Stimulated activated naive CD8-positive, alpha-beta T cell treated with anti-CD3 and anti-CD28 coated beads, Interleukin-15, Interleukin-2, amounts not matched to agents 100 U/mL and 50 U/mL, for 24 hours (primary cell): ENCODE measurements around the gene NMNAT2.

Experiments
- ATAC-seq: fragments of 150-1000 bp; cut with Tn5 transposase; one replicate; pipeline ENCODE4 v1.10.0; 2021
- DNase-seq: peaks from one replicate; pipeline ENCODE4 v3.0.0; 2021

NMNAT2 gene

DNA sequence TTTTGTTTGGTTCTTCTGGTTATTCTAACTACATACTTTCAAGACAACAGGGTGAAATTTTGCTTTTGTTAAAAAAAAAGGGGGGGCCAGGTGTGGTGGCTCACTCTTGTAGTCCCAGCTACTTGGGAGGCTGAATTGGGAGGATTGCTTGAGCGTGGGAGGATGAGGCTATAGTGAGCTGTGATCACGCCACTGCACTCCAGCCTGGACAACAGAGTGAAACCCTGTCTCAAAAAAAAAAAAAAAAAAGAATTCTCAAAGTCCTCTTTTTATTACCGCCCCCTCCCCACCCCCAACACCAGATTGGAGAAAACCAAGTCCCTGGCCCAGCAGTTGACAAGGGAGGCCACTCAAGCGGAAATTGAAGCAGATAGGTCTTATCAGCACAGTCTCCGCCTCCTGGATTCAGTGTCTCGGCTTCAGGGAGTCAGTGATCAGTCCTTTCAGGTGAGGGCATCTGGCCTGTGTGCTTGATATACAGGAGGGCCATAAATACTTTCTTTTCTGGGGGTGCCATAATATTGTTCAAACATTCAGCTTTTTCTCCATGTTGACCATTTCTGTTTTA, 181.9 kb downstream of the NMNAT2 start:
- ATAC-seq (no peak), DNase-seq (no peak)

DNA sequence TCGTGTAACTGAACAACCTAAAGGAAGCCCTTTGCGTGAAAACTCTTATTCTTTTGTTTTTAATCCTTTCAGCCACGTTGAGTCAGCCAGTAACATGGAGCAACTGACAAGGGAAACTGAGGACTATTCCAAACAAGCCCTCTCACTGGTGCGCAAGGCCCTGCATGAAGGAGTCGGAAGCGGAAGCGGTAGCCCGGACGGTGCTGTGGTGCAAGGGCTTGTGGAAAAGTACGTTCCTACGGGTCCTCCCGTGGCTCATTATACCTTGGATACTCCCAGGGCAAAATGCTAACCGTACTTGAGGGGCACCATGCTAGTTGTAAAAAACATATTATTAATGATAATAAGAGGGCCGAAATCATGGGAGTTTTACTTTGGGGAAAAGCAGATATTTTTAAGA, 182.7 kb downstream of the NMNAT2 start:
- ATAC-seq: no peak
- no peak for DNase-seq

DNA sequence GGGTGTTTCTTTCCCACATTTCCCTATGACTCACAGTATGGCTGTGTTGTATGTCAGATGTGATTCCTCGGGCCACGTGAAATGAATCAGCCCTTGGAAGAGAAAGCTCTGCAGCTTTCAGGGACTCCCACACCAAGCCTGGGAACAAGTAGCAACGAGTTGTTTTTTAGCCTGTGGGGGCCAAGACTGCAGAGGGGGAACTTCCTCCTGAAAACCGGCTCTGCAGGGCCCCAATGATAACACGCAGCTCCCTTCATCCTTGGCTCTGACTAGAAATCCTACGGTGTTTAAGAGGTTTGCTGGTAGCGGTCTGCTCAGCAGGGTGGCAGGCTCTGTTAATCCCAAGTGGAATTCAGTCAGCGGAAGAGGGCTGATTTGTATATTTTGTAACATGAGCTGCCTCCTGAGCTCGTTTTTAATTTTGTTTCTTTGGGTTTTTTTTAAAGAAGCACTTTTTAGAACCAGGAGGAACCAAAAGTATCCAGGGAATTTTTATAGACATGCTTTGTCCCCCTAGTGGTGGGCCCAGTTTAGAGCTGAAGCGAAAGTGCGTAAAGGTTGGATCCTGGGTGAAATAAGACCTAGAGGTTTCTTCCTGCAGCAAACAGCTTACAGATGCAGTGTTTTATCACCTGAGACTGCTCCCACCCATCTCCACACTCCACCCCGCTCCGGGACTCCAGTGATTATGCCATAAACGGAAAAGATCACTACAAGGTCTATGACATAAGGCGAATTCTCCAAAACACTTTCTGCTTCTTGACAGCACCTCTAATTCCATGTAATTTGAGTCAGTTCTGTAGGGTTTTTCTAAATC, 183.3 kb downstream of the NMNAT2 start:
- DNase-seq (no peak), ATAC-seq (no peak)

DNA sequence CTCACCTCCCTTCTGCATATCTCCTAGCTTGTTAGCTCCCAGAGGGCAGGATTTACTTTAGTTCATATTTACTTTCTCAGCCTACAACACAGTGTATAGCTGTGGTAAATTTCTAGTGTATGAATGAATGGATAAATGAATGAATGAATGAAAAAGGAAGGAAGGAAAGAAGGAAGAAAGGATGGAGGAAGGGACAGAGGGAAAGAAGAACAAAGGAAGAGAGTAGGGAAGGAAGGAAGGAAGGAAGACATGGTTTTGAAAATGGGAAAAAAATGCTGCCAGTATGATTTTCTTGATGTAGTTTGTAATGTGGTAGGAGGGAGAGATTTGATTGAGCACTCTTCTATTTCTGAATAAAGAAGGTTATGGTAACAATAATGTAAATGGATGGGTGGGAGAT, 185.1 kb downstream of the NMNAT2 start:
- ATAC-seq: no peak

DNA sequence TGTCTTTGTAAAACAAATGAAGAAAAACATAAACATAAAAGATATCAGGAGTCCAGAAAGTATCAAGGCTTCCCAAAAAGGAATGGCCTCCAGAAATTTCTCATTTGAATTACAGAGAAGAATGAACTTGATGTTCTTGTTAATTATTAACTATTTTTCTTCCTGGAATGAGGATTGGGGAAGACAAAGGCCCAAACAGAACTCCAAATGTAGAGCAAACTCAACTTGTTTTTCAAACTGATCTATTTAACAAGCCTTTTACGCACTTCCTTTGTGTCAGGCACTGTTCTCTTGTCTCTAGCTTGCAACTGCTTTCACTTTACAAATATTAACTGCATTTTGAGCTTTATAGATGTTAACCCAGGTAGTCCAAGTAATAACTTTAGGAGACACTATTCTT, 186.6 kb downstream of the NMNAT2 start:
- no peak for DNase-seq
- no peak for ATAC-seq

More for the DNA sequence above, 185.1 kb downstream of the NMNAT2 start:
- DNase-seq: no peak

DNA sequence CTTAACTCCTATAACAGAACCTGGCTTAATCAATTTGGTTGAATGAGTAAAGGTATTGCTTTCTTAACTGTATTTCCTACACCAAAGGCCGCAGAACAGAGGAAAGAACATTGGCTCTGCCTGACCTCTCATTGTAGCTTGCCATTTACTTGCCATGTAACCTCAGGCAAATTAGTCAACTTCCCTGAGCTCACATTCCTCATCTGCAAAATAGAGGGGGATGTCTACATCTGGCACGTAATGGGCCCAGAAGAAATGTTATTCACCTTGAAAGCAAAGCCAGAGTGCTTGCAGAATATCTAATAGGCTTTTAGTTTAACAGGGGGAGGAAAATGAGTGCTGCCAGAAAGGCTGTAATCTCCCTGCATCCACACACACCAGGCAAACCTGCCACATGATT, 187.8 kb downstream of the NMNAT2 start:
- DNase-seq (no peak), ATAC-seq (no peak)

DNA sequence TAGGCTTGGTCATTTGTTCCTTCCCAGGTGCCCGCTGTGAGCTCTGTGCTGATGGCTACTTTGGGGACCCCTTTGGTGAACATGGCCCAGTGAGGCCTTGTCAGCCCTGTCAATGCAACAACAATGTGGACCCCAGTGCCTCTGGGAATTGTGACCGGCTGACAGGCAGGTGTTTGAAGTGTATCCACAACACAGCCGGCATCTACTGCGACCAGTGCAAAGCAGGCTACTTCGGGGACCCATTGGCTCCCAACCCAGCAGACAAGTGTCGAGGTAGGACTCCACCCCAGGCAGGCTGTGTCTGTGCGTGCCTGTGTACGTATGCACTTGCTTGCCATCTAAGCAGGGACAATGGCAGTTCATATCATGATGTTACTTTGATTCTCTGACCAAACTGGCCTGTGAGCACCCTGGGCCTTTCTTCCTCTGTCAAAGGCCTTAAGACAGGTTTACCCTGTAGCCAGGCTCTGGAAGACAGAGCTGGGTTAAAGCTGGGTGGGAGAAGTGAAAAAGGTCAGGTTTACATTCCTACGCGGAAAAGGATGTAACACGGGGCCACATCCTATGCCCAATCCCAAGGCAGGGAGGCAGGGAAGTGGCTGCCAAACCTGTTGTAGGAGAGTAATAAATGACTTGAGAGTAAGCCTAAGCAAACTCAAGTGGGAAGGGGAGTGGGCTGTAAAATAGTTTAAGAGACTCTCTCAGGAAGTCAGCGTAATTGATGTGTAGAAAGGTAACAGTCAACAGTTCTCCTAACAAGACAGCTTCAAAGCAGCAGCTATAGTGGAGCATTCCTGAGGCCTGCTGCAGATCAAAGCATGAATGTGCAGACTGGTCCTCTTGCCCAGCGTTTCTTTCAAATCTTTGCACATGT, 189.6 kb downstream of the NMNAT2 start:
- ATAC-seq (no peak), DNase-seq (no peak)

DNA sequence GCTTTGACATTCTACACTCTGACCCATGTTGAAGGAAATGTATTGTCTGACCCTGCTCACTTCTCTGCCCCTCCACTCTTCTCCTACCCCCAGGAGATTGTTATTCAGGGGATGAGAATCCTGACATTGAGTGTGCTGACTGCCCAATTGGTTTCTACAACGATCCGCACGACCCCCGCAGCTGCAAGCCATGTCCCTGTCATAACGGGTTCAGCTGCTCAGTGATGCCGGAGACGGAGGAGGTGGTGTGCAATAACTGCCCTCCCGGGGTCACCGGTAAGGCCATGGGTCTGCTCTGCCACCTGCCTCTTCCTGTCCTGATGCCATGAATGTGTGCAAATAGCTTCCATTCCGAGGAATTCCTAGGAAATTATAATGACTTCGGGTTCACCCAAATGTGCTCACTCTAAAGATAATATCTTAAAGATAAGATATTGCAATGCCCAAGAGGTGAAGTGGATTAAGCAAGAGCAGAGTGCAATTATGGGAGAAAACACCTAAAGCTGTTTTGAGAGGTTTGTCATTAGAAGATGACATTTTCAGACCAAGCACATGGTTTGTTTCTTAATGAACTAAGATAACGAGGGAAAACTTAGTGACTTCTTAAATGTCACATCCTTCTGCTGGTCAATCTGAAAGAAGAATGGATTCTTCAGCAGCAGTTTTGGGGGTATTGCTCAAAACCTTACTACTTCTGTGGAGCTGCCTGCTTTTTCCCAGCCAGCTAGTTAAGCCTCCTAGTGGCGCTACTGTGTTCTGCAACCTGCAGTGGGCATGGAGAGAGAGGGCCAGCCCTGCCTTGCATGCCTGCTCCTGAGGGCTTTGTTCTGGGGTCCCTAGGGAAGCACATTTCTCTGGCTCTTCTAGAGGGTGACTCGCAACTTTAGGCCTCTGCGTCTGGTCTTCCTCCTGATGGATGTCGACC, 190.5 kb downstream of the NMNAT2 start:
- DNase-seq: peak; percentile 59
- no peak for ATAC-seq

DNA sequence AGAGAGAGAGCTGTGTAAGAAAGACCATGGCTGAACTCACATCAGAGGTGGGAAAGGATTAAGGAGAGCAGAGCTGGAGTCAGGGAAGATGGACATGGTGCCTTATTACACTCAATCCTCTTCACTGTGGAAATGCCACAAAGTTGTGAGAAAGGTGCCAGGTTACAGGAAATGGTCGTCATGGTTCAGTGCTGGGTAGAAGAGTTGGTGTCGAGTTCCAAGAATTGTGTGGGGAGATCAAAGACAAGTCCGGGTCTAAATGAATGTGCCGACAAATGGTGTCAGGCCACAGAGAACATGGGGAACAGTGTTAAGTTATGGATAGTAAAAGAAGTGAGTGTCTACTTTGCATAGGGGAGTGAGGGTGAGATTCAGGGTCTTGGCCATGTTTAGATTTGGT, 191.2 kb downstream of the NMNAT2 start:
- ATAC-seq: peak; percentile 17
- DNase-seq: no peak

DNA sequence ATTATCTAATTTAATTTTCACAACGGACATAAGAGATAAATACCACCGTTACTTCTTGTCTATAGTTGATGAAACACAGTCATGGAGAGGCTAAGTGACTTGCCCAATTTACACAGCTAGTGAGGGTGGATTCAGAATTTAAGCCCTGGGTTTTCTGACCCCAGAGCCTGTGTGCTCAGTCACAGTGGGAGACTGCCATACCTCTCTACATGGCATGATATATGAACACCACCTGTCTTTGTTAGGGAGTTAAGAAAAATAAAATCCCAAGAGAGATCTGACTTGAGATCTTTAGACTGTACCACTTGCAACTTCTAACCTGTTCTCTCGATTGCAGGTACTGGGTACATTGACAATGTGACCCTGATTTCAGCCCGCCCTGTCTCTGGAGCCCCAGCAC, 191.8 kb downstream of the NMNAT2 start:
- no peak for ATAC-seq
- no peak for DNase-seq

DNA sequence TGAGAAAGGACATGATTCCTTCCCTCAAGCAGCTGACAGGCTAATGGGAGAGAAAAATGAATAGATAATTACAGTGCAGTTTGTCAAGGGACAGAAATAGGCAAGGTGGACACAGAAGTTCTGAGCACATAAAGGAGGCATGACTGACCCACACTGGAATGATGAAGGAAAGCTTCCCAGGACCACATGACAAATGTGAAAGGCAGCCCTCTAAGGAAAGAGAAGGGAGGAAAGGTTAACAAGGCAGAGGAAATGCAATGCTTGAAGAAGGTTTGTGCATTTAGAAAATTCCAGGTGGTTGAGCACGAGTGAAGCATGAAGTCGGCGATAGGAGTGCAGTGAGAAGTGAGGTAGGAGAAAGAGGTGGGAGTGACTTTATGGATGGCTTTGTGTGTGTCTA, 194.7 kb downstream of the NMNAT2 start:
- DNase-seq (no peak), ATAC-seq (no peak)

DNA sequence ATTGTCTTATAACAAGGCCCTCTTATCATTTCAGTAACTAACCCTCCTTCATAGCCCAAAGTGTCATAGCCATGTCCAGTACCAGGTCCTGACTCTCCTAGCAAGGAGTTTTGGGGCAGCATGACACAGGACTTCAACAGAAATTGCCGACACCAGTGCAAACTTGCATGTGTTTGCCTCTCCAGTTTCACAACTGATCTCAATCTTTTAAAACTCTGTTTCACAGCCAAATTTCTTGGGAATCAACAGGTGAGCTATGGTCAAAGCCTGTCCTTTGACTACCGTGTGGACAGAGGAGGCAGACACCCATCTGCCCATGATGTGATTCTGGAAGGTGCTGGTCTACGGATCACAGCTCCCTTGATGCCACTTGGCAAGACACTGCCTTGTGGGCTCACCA, 195.3 kb downstream of the NMNAT2 start:
- DNase-seq: no peak
- ATAC-seq: no peak

DNA sequence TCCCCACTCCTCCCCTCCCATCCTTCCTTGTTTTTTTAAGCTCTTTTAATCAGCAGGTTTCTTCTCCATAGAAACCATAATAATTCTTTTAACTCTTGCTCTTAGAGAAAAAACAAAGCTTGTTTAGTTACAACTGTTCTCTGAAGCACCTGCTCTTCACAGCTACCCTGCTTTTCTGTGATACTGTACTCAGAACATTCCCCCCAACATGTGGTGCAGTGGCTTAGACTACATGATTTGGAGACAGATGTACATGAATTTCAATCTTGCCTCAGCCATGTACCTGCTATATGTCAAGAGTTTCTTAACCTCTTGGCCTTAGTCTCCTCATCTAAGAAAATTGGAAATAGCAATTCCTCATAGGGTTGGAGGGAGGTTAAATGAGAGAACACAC, 198.6 kb downstream of the NMNAT2 start:
- no peak for ATAC-seq
- no peak for DNase-seq

DNA sequence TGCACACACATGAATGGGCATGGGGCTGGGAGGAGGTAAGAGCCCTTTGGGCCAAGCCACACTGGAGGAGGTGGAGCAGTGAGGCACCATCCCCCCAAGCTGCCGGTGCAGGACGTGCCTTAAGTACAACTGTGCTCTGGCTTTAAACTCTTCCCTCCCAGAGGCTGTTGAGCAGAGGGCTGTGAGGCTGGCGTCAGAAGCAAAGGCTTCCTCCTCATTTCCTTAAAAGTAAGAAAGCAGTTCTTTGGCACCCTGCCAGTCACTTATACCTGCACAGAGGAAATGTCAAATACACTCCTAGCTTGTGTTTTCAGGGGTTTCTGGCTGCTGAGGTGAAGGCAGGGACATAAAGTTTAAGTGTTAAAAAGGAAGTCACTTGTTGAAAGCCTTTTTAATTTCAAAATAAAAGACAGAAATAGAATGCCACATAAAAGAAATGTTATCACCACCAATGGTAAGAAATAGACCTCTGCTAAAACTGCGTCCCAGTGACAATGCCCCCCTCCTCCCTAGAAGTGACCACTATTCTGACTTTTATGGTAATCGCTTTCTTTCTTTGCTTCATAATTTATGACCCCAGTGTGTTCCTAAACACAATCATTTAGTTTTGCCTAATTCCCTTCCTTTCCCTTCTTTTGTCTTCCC, 199.1 kb downstream of the NMNAT2 start:
- DNase-seq: peak; percentile 23
- ATAC-seq: no peak

DNA sequence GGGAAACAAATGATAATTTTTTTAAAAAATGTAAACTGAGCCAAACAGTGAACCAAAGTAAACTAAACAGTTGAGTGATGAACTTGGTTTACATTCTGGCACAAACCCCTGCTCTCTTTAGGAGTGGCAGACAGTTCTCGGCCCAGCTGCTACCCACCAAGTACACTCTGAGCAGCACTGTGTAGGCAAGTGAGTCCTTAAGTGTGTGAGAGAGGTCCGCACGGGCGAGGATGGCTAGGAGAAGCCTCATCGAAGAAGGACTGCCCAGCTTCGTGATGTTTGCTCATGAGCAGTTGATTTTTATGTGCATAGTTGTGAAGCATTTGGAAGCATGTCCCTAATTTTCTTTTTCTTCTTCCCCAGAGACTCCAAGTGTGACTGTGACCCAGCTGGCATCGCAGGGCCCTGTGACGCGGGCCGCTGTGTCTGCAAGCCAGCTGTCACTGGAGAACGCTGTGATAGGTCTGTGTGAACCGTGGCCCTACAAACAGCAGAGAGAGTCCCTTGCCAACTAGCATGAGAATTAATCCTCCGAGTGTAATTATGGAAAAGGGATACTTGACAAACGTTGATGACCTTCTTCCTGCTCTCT, 200.1 kb downstream of the NMNAT2 start:
- ATAC-seq (no peak), DNase-seq (no peak)

DNA sequence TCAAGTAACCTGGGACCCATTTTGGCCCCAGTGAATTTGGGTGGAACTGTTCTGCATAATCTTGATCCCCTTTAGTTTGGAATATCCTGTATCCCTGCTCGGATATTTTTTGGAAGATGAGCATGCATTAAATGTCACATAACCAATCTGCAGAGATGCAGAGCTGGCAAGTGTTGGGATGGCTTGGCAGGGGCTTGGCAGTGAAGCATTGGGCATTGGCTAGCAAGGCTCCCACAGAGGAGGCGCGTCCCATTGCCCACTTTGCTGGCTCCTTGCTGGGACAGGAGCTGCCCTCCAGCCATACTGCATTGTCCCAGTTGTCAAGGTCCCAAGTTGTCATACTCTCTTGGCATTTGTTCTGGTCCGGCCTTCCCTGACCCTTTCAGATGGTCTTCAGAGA, 202.2 kb downstream of the NMNAT2 start:
- DNase-seq (no peak), ATAC-seq (no peak)

DNA sequence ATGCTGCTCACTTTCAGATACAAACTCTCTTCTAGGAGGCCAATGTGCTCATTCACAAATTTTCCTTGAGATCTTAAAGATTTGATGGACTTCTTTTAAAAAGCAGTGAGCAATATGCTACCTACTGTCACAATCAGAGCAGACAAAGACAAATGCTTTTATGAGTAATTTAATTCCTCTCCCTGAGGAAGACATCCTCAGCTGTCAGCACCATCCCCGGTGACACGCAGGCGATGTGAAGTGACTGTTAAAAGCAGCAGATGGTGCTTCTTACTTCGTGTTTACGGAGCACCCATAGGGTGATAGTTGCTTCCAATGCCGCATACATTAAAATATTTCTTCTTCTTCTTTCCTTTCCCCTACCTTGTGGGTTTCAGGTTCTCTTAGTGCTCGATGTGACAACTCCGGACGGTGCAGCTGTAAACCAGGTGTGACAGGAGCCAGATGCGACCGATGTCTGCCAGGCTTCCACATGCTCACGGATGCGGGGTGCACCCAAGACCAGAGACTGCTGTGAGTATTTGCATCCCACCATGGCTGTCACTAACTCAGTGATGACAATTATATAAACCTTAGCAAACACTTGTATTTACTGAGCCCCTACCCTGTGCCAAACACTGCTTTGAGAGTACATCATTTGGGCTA, 203.0 kb downstream of the NMNAT2 start:
- ATAC-seq (no peak), DNase-seq (no peak)

DNA sequence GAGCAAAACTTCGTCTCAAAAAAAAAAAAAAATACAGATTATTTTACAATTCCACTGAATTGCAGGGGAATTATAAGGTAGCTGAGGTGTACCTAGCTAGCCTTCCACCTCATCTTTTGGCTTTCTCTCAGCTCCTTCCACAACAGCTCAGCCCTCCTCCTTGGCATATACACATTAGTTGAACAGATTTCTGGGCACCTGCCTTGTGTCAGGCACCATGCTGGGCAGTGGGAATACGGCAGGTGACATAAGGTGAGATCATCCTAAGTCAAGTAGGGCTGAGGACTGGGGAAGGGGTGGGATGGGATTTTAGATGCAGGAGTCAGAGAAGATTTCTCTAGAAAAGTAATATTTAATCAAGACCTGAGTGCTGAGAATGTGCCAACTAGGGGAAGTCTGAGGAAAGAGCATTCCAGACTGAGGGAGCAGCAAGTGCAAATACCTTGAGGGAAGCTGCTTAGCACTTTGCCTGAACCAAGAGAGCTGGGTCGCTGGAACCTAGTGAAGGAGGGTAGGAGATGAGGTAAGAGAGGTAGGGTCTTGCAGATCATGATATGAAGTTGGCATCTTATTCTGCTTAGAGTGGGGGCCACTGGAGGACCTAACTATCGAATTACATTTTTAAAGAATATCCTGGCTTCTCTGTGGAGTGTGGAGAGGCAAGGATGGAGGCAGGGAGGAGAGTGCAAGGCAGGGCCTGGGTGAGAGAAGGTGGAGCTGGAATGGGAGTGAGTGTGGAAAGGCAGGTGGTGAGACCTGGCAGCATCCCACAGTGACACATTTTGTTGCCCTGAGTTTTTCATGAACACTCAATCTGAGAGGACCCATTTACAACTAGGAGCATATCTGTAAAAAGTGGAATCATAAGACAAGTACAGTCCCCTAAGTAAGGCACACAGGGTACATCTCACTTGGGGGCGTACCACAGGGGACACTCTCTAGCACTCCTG, 203.9 kb downstream of the NMNAT2 start:
- DNase-seq: no peak
- no peak for ATAC-seq

DNA sequence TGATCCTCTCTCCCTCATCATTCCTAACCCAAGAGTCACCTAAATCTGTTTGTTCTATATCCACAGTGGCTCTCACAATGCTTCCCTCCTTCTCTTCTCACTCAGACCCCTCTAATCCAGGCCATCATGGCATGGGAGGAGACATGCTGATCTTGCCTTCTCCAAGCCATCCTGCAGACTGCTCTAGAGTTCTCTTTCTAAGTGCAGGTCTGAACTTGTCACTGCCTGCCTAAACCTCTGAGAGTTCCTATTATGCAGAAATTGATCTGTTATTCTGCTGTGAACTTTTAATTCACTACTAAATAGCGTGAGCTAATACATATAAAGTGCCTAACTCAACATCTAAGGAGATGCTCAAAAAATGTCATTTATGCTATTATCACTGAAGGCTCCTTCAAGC, 205.3 kb downstream of the NMNAT2 start:
- DNase-seq: no peak
- no peak for ATAC-seq
